HG02840 (cell line): ENCODE results near the gene FARS2.
A peak's percentile ranks its signal among the peaks of the same experiment; 100 is the strongest.

Experiments
- ATAC-seq: cut with Tn5 transposase; IDR thresholded peaks from one replicate; pipeline ENCODE4 v1.9.1; 2021; ENCODE audit warnings: mild to moderate bottlenecking, moderate library complexity, moderate number of reproducible peaks; ENCODE audit not compliant: unreplicated experiment, low FRiP score

Gene FARS2

GRCh38 chr6:5704708-5705107 lies 443.4 kb downstream of the FARS2 start:
- ATAC-seq, result no peak

DNA sequence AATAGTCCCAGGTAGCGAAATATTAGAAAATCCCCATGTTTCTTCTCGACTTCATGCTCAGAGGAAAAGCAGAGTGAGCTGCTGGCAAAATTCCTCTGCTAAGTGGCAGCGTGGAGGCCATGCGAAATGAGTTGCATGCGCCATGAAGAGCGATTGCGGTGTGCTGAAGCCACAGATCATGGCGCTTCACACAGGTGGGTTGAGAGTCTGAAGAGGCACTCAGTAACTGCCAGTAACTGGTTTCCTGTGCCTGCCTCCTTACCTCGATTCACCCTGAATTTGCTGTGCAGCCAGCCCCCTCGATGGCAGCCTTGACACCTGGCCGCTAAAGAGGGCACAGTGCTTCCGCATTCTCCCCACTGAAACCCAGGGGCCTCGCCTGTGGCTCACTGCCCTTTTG lies 443.9 kb downstream of the FARS2 start:
- ATAC-seq, result no peak

- ATAC-seq, result no peak
Observed at GRCh38 chr6:5706124-5707033, 445.1 kb downstream of the FARS2 start.

- ATAC-seq, result no peak
Observed at GRCh38 chr6:5707281-5708045, 446.1 kb downstream of the FARS2 start.

GRCh38 chr6:5710516-5710915 lies 449.2 kb downstream of the FARS2 start:
- ATAC-seq, result no peak

DNA sequence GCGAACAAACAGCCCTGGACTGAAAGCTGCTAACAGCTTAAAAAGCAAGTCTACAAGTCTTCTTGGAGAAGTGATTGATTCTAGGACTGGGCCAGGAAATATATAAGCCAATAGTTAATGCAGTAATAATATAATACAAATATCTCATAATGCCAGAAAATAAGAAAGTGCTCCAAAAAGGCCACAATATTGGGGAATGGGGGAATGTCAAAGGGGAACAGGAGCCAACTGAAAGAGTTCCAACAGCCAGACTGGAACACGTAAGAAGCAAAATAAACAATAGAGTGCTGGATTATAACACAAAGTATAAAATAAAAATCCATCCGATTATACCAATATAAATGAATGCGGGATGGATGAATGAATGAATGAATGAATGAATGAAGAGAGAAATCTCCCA lies 449.6 kb downstream of the FARS2 start:
- ATAC-seq, result no peak

DNA sequence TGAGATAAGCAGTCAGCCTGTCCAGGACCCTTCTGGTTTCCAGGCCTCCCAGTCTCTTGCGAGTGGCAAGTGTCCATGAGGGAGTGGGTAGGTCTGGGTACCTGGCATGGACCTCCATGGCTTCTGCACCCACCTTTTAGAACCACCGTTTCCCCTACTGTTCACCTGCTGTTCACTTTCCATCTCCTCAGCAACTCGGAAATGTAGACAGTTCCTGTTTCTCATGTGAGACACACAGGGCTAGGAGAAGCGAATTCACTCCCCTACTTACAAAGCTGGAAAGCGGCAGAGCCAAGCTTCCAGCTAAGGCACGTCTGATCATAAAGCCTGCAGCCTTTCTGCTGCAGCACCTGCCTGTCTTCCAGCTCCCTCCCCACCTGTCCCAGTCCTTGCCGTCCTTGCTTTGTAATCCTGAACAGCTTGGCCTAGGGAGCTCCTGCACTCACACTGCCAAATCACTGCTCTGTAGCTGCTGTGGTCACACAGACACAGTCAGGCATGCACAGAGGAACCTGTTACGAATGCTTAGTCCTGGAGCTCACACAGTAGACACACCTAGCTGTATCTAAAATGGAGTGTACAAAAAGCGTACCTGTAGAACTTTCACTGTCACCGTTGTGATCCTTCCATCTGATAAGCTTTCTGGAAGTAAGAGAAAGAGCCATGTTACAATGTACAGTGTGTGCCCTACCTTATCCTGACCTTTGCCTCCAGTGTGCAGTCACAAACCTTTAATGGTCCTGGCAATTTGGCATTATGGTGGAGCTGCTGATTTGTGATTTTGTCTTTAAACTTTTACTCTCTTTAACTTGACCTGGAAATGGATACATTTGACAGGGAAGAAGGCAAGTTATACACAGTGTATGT lies 451.3 kb downstream of the FARS2 start:
- ATAC-seq, result no peak

GRCh38 chr6:5713519-5713918 lies 452.2 kb downstream of the FARS2 start:
- no peak for ATAC-seq

- no peak for ATAC-seq
Observed at GRCh38 chr6:5718231-5718947, 457.1 kb downstream of the FARS2 start.

- ATAC-seq, result peak; percentile 97
Observed at GRCh38 chr6:5723841-5724691, 462.8 kb downstream of the FARS2 start.

- no peak for ATAC-seq
Observed at GRCh38 chr6:5724911-5725310, 463.6 kb downstream of the FARS2 start.

DNA sequence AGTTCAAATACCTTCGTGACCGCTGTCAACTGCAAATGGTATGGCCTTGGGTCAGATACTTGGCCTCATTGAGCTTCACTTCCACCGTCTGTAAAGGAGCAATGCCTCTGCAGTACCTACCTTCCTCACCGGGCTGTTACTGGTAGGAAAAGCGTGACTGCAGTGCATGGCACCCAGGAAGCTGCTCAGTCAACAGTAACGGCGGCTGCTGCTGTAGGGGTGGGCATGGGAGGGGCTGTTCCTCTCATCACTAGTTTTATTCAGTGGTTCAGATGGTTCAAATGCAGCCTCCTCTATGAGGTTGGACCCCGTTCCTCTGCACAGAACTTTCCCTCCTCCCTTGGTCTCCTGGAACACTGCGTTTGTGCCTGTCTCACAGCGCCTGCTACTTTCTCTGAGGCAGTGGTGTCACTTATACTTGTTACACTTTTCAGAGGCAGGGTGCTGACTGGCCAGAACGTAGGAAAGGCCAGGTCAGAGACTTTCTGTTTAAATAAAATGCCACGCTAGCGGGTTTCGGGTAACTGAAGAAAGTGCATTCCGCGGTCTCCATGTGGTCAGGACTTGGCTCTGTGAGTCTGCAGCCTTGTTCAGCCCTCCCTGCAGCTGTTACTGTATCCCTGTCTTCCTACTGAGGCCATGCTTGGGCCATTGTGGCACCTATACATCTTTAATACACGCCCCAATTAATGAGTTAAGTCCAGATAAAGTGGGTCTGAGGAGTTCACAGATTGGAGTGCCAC lies 465.8 kb downstream of the FARS2 start:
- no peak for ATAC-seq

- ATAC-seq, result no peak
Observed at GRCh38 chr6:5728351-5729079, 467.2 kb downstream of the FARS2 start.

GRCh38 chr6:5729080-5729434 lies 467.7 kb downstream of the FARS2 start:
- no peak for ATAC-seq

- no peak for ATAC-seq
Observed at GRCh38 chr6:5729813-5730517, 468.7 kb downstream of the FARS2 start.

- no peak for ATAC-seq
Observed at GRCh38 chr6:5730585-5731263, 469.4 kb downstream of the FARS2 start.

DNA sequence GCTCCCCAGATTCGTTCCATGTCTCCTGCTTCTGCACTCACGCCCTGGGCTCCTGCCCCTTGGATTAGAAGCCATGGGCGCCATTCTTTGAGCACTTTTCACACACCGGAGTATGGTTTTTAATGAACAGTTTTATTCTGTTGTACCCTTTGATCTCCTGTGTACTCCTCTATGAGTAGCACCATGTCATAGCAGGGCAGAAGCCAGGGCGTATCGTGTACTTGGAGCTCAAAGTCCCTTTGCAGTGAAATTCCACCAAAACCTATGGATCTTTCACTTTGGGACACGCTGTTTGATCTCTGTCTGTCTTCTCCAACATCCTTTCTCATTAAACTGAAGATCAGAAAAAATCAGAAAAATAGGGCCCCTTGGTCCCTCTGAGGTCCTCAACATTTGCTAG lies 470.1 kb downstream of the FARS2 start:
- ATAC-seq, result no peak
